Right renal pelvis (tissue), 4 donors: ENCODE data around the gene QRICH2. TPM values are rescaled to one million over a fixed set of nuclear protein-coding genes. Genes with fewer than 3 reads are reported as not detected.
"Not testable (repeated sequence)": the region's sequence is repeated elsewhere in the genome, so short reads cannot be mapped to it uniquely, and the experiment has no call there.

Experiments used
- DNase-seq, 4 donors: peaks; one replicate each; pipeline ENCODE4 v3.0.0-alpha.2; 2013; ENCODE audit warnings: low read depth in 4 of 4, low spot score in 3 of 4, missing footprints in 1 of 4
- polyA plus RNA-seq, 4 donors: library from polyadenylated mRNA; unstranded; fragments of 120-200 nt; gene quantifications; one replicate each; pipeline ENCODE4 v1.2.1, GENCODE V29; 2013; ENCODE audit not compliant: insufficient read length in 4 of 4

The QRICH2 gene
- polyA plus RNA-seq, 4 donors = 5.1 to 6.5 (median 5.7) TPM

- no peak for DNase-seq
These were observed 25.8 kb upstream of the QRICH2 start for GRCh38 chr17:76333673-76334505.

GRCh38 chr17:76331083-76331482 lies 23.0 kb upstream of the QRICH2 start:
- DNase-seq = no peak

- DNase-seq = no peak
These were observed 21.6 kb upstream of the QRICH2 start for GRCh38 chr17:76329664-76330063.

- no peak for DNase-seq
These were observed 19.6 kb upstream of the QRICH2 start for GRCh38 chr17:76327696-76328095.

- DNase-seq = no peak
These were observed 18.2 kb upstream of the QRICH2 start for GRCh38 chr17:76326306-76326705.

- DNase-seq = no peak
These were observed 10.5 kb upstream of the QRICH2 start for GRCh38 chr17:76318586-76318985.

- no peak for DNase-seq
These were observed 9.5 kb upstream of the QRICH2 start for GRCh38 chr17:76317535-76317934.

- no peak for DNase-seq
These were observed 6.5 kb upstream of the QRICH2 start for GRCh38 chr17:76314392-76315227.

- no peak for DNase-seq
These were observed 4.7 kb upstream of the QRICH2 start for GRCh38 chr17:76312735-76313134.

- no peak for DNase-seq
These were observed 1.4 kb upstream of the QRICH2 start for GRCh38 chr17:76309461-76309860.

- DNase-seq = no peak
These were observed 644 bp downstream of the QRICH2 start for GRCh38 chr17:76307299-76307965.

- DNase-seq = not testable (repeated sequence)
These were observed 3.0 kb downstream of the QRICH2 start for GRCh38 chr17:76305135-76305454.

GRCh38 chr17:76304226-76305134 lies 3.6 kb downstream of the QRICH2 start:
- no peak for DNase-seq

GRCh38 chr17:76297436-76297835 lies 10.6 kb downstream of the QRICH2 start:
- DNase-seq = no peak

- no peak for DNase-seq
These were observed 11.2 kb downstream of the QRICH2 start for GRCh38 chr17:76296889-76297288.

GRCh38 chr17:76296186-76296585 lies 11.9 kb downstream of the QRICH2 start:
- no peak for DNase-seq

- no peak for DNase-seq
These were observed 15.0 kb downstream of the QRICH2 start for GRCh38 chr17:76293106-76293505.

- no peak for DNase-seq
These were observed 15.5 kb downstream of the QRICH2 start for GRCh38 chr17:76292567-76292966.

GRCh38 chr17:76281573-76282371 lies 26.3 kb downstream of the QRICH2 start:
- DNase-seq = no peak
